K562 (cell line): Measurements from ENCODE around the gene P4HB. TPM values are rescaled to one million over a fixed set of nuclear protein-coding genes. Genes with fewer than 3 reads are reported as not detected.

Source experiments
- ATF1 ChIP-seq, 2 experiments: fragments of 450-650 bp in 1 of 2; IDR thresholded peaks; 2 replicates each; pipeline ENCODE4 v1.6.1; 2016; ENCODE audit warnings: missing compliant biosample characterization in 1 of 2, missing genetic modification characterization in 1 of 2
- CEBPZ ChIP-seq: fragments of 150-350 bp; IDR thresholded peaks from 2 replicates; pipeline ENCODE4 v1.6.1; 2014; ENCODE audit warnings: low read depth, mild to moderate bottlenecking, low read length, borderline replicate concordance
- CHD1 ChIP-seq: fragments of 200-600 bp; sonication (generic); IDR thresholded peaks from one replicate; pipeline ENCODE4 v1.6.1; 2012; ENCODE audit warnings: mild to moderate bottlenecking, moderate library complexity, low read length, inconsistent platforms
- EWSR1 ChIP-seq: fragments of 450-650 bp; IDR thresholded peaks from 2 replicates; pipeline ENCODE4 v1.6.1; 2018; ENCODE audit warnings: borderline replicate concordance, mild to moderate bottlenecking, low read depth, moderate library complexity; ENCODE audit not compliant: partially characterized antibody
- FOXJ2 ChIP-seq: fragments of 200-800 bp; sonication (Bioruptor generic); IDR thresholded peaks from 2 replicates; pipeline ENCODE4 v1.6.1; 2016; ENCODE audit warnings: missing genetic modification characterization, missing compliant biosample characterization
- PML ChIP-seq: IDR thresholded peaks from 2 replicates; pipeline ENCODE4 v1.6.1; 2012; ENCODE audit warnings: low read length, inconsistent platforms
- POLR2H ChIP-seq: IDR thresholded peaks from 2 replicates; pipeline ENCODE4 v1.6.1; 2016; ENCODE audit warnings: missing genetic modification characterization, low read depth, mild to moderate bottlenecking, control low read depth, missing compliant biosample characterization, moderate library complexity
- ZNF449 ChIP-seq: fragments of 250-450 bp; sonication (Bioruptor Pico); IDR thresholded peaks from 2 replicates; pipeline ENCODE4 v1.8.0; 2022; ENCODE audit warnings: moderate library complexity, mild to moderate bottlenecking, inconsistent platforms
- ZNF592 ChIP-seq: fragments of 450-650 bp; IDR thresholded peaks from 2 replicates; pipeline ENCODE4 v1.6.1; 2017; ENCODE audit warnings: antibody characterized with exemption, mild to moderate bottlenecking
- ZNF609 ChIP-seq: sonication (generic); formaldehyde crosslinking; IDR thresholded peaks from 2 replicates; pipeline ENCODE4 v1.8.1; 2023; ENCODE audit warnings: missing genetic modification reagents, mild to moderate bottlenecking, borderline replicate concordance
- ZNF695 ChIP-seq: fragments of 450-650 bp; formaldehyde crosslinking; IDR thresholded peaks from 2 replicates; pipeline ENCODE4 v1.4.0; 2020; ENCODE audit warnings: mild to moderate bottlenecking, moderate library complexity
- polyA plus RNA-seq, 8 experiments: library from polyadenylated mRNA; depleted of rRNA in 4 of 8; stranded (reverse) in 5 of 8; unstranded in 3 of 8; fragments of >200 nt; fragmentation: Nextera tagmentation in 2 of 8; fragmentation: Illumina TruSeq in 1 of 8; extraction: Ambion mirVana in 2 of 8; extraction: Trizol in 1 of 8; gene quantifications; 2 replicates each; pipeline versions ENCODE4 v1.2.1 to v1.2.3, GENCODE V29; 2011 to 2014; ENCODE audit warnings: inconsistent platforms in 1 of 8, missing spikeins in 1 of 8
- total RNA-seq, 7 experiments: library from RNA; depleted of rRNA in 6 of 7; stranded (reverse); fragments of >200 nt in 6 of 7; fragmentation: Illumina TruSeq in 2 of 7; extraction: Trizol in 2 of 7; gene quantifications; 2 replicates each; pipeline versions ENCODE4 v1.2.1 to v1.2.3, GENCODE V29; 2011 to 2021; ENCODE audit warnings: low replicate concordance in 1 of 7

The P4HB gene
- total and polyA plus RNA-seq, 9 of the 15 experiments (the other 6 are each of a cell fraction or from before 2014, with no cell fraction given): 4.4 to 645 (median 325) TPM

GRCh38 chr17:81860756-81861568, 627 bp upstream of the P4HB start (continued):
- TF ChIP-seq CEBPZ (peak; percentile 65; the same call in 1 of the 2 replicates), ATF1 (CRISPR knock-in tag; IDR thresholded peaks at IDR 0.05) (peak; percentile 43), ATF1 (tag; IDR thresholded peaks at IDR 0.05) (peak; percentile 97), FOXJ2 (tag) (peak; percentile 99), ZNF609 (CRISPR knock-in tag) (no peak), ZNF695 (CRISPR knock-in tag) (no peak), CHD1 (no peak), ZNF449 (CRISPR knock-in tag) (peak; percentile 98), EWSR1 (no peak), PML (peak; percentile 79; the same call in 1 of the 2 replicates), POLR2H (tag) (peak; percentile 69), ZNF592 (no peak)
